SK-N-SH treated with all-trans-retinoic acid at 6 μM for 48 hours (cell line): Measurements from ENCODE around the gene GNPTAB.
A peak's percentile ranks its signal among the peaks of the same experiment; 100 is the strongest.

ENCODE experiments used
- ATAC-seq: fragments of 200-7000 bp; cut with Tn5 transposase; 3 replicates; pipeline ENCODE4 v1.9.1; 2020; ENCODE audit warnings: mild to moderate bottlenecking, moderate library complexity
- BACH2 ChIP-seq: fragments of 250-450 bp; sonication (Bioruptor Pico); IDR thresholded peaks from 2 replicates; pipeline ENCODE4 v1.9.0; 2021; ENCODE audit warnings: mild to moderate bottlenecking, borderline replicate concordance
- CREB5 ChIP-seq: fragments of 250-450 bp; sonication (Bioruptor Pico); IDR thresholded peaks from 2 replicates; pipeline ENCODE4 v1.5.1; 2020; ENCODE audit warnings: low read depth, mild to moderate bottlenecking, moderate library complexity
- CSDC2 ChIP-seq: fragments of 250-450 bp; sonication (Bioruptor Pico); IDR thresholded peaks from 2 replicates; pipeline ENCODE4 v1.5.0; 2020; ENCODE audit warnings: mild to moderate bottlenecking, moderate library complexity
- CSRNP3 ChIP-seq: fragments of 250-450 bp; sonication (Bioruptor Pico); IDR thresholded peaks from 2 replicates; pipeline ENCODE4 v1.5.1; 2021; ENCODE audit warnings: mild to moderate bottlenecking, moderate library complexity
- ESRRG ChIP-seq: fragments of 250-450 bp; sonication (Bioruptor Pico); IDR thresholded peaks from 2 replicates; pipeline ENCODE4 v1.6.1; 2021; ENCODE audit warnings: mild to moderate bottlenecking
- GLIS3 ChIP-seq: fragments of 250-450 bp; sonication (Bioruptor Pico); IDR thresholded peaks from 2 replicates; pipeline ENCODE4 v1.5.0; 2020; ENCODE audit warnings: mild to moderate bottlenecking, moderate library complexity
- ISL1 ChIP-seq: fragments of 250-450 bp; sonication (Bioruptor Pico); IDR thresholded peaks from 2 replicates; pipeline ENCODE4 v2.1.2; 2022; ENCODE audit warnings: mild to moderate bottlenecking, moderate library complexity
- OSR1 ChIP-seq: fragments of 250-450 bp; sonication (Bioruptor Pico); IDR thresholded peaks from 2 replicates; pipeline ENCODE4 v1.8.0; 2022; ENCODE audit warnings: moderate library complexity, mild to moderate bottlenecking, inconsistent platforms
- PATZ1 ChIP-seq: fragments of 250-450 bp; sonication (Bioruptor Pico); IDR thresholded peaks from 2 replicates; pipeline ENCODE4 v1.8.0; 2020; ENCODE audit warnings: mild to moderate bottlenecking, moderate library complexity, borderline replicate concordance
- POU6F1 ChIP-seq: fragments of 250-450 bp; sonication (Bioruptor Pico); IDR thresholded peaks from 2 replicates; pipeline ENCODE4 v1.8.0; 2021; ENCODE audit warnings: low read depth, mild to moderate bottlenecking, moderate library complexity, borderline replicate concordance
- PPARA ChIP-seq: fragments of 250-450 bp; sonication (Bioruptor Pico); IDR thresholded peaks from 2 replicates; pipeline ENCODE4 v1.5.0; 2020; ENCODE audit warnings: mild to moderate bottlenecking, borderline replicate concordance
- RARB ChIP-seq: fragments of 250-450 bp; sonication (Bioruptor Pico); IDR thresholded peaks from 2 replicates; pipeline ENCODE4 v1.8.0; 2021; ENCODE audit warnings: mild to moderate bottlenecking, moderate library complexity
- SNAI2 ChIP-seq: fragments of 250-450 bp; sonication (Bioruptor Pico); IDR thresholded peaks from 2 replicates; pipeline ENCODE4 v1.5.0; 2020; ENCODE audit warnings: mild to moderate bottlenecking, moderate library complexity
- TCF4 ChIP-seq: fragments of 250-450 bp; sonication (Bioruptor Pico); IDR thresholded peaks from 2 replicates; pipeline ENCODE4 v1.8.0; 2021; ENCODE audit warnings: mild to moderate bottlenecking, moderate library complexity, borderline replicate concordance
- TOX ChIP-seq: fragments of 250-450 bp; sonication (Bioruptor Pico); IDR thresholded peaks from 2 replicates; pipeline ENCODE4 v1.8.0; 2021; ENCODE audit warnings: mild to moderate bottlenecking, moderate library complexity, borderline replicate concordance
- TSHZ2 ChIP-seq: fragments of 250-450 bp; sonication (Bioruptor Pico); IDR thresholded peaks from 2 replicates; pipeline ENCODE4 v1.5.0; 2020; ENCODE audit warnings: mild to moderate bottlenecking, moderate library complexity
- ZC3H10 ChIP-seq: fragments of 250-450 bp; sonication (Bioruptor Pico); IDR thresholded peaks from 2 replicates; pipeline ENCODE4 v1.5.1; 2021; ENCODE audit warnings: mild to moderate bottlenecking, moderate library complexity
- ZFP3 ChIP-seq: fragments of 250-450 bp; sonication (Bioruptor Pico); IDR thresholded peaks from 2 replicates; pipeline ENCODE4 v1.5.0; 2020; ENCODE audit warnings: mild to moderate bottlenecking, moderate library complexity
- ZNF565 ChIP-seq: fragments of 450-650 bp; formaldehyde crosslinking; conservative IDR thresholded peaks from 2 replicates; pipeline ENCODE4 v1.5.0; 2020; ENCODE audit warnings: low read depth, mild to moderate bottlenecking, moderate library complexity
- ZNF70 ChIP-seq: fragments of 450-650 bp; formaldehyde crosslinking; IDR thresholded peaks from 2 replicates; pipeline ENCODE4 v1.5.0; 2020; ENCODE audit warnings: mild to moderate bottlenecking, moderate library complexity
- ZNF8 ChIP-seq: fragments of 450-650 bp; formaldehyde crosslinking; IDR thresholded peaks from 2 replicates; pipeline ENCODE4 v1.5.0; 2020; ENCODE audit warnings: mild to moderate bottlenecking, moderate library complexity

The GNPTAB gene

GRCh38 chr12:101773650-101774162, 57.1 kb downstream of the GNPTAB start:
- peak; percentile 97 for ATAC-seq
- TF ChIP-seq TOX: no peak
- no peak for TF ChIP-seq ZNF70 (CRISPR knock-in tag)
- TF ChIP-seq CREB5 (CRISPR knock-in tag): no peak
- TF ChIP-seq, all 23 proteins: peak for 0

GRCh38 chr12:101772012-101772775, 58.6 kb downstream of the GNPTAB start:
- TF ChIP-seq ZNF565: no peak
- ATAC-seq: no peak

- TF ChIP-seq OSR1 (CRISPR knock-in tag) (no peak), ZC3H10 (CRISPR knock-in tag) (no peak), PATZ1 (CRISPR knock-in tag) (no peak), ESRRG (no peak), TSHZ2 (CRISPR knock-in tag) (no peak), GLIS3 (CRISPR knock-in tag) (no peak), ZNF8 (CRISPR knock-in tag) (no peak), BACH2 (CRISPR knock-in tag) (no peak), CSDC2 (no peak), ZNF70 (CRISPR knock-in tag) (no peak), CSRNP3 (no peak), POU6F1 (CRISPR knock-in tag) (no peak), RARB (CRISPR knock-in tag) (no peak), ZNF565 (no peak), ISL1 (no peak), TCF4 (CRISPR knock-in tag) (no peak), ZFP3 (no peak), TOX (no peak), PPARA (no peak), SNAI2 (no peak)
- no peak for ATAC-seq
Observed at GRCh38 chr12:101769865-101770264, 60.9 kb downstream of the GNPTAB start.

GRCh38 chr12:101768781-101769180, 62.0 kb downstream of the GNPTAB start:
- no peak for ATAC-seq
- TF ChIP-seq ZC3H10 (CRISPR knock-in tag): no peak
- TF ChIP-seq GLIS3 (CRISPR knock-in tag): no peak
